HCT116 (cell line): ENCODE data around the gene OSBPL5. TPM values are rescaled to one million over a fixed set of nuclear protein-coding genes. Genes with fewer than 3 reads are reported as not detected.

ENCODE experiments used
- ATAC-seq: fragments of 200-7000 bp; cut with Tn5 transposase; 2 replicates; pipeline ENCODE4 v1.9.1; 2020; ENCODE audit warnings: mild to moderate bottlenecking, moderate library complexity
- BruUV-seq: library from RNA; stranded (reverse); fragments of 400-500 nt; replicated peaks from 2 replicates; lab custom pipeline; 2021; lab: Mats Ljungman, UMichigan
- CTCF ChIA-PET: fragments of 300-600 bp; sonication (Branson Sonifier 250); formaldehyde crosslinking; loops from one replicate; lab custom pipeline; 2021; ENCODE audit warnings: antibody characterized with exemption; lab: Charles Lee
- POLR2A ChIA-PET: fragments of 300-600, 350-600 bp; sonication (Branson Sonifier 250); formaldehyde crosslinking; loops from one replicate; lab custom pipeline; 2021; ENCODE audit warnings: antibody characterized with exemption; lab: Charles Lee
- RAD21 ChIA-PET, 2 experiments: fragments of 300-600 bp; sonication (Branson Sonifier 250); formaldehyde crosslinking; loops; one replicate each; lab custom pipeline; 2023; ENCODE audit warnings: low total read pairs in 2 of 2; ENCODE audit not compliant: uncharacterized antibody in 2 of 2, unreplicated experiment in 2 of 2, low non-redundant PET in 1 of 2; lab: Charles Lee
- DNase-seq: peaks from one replicate; pipeline ENCODE4 v3.0.0-alpha.2; 2010; ENCODE audit warnings: low read depth, low spot score
- H2AFZ ChIP-seq: fragments of 200-600 bp; shearing (Covaris generic), sonication (generic); 2 replicates; pipeline ENCODE4 v1.6.1; 2017; ENCODE audit warnings: low read depth, mixed run types, mixed read lengths, antibody characterized with exemption, low read length; ENCODE audit not compliant: poor library complexity, severe bottlenecking
- H3K27ac ChIP-seq: 2 replicates; pipeline ENCODE4 v1.5.1; 2012; ENCODE audit warnings: low read depth, low read length
- H3K27me3 ChIP-seq: fragments of 200-600 bp; sonication (generic); 2 replicates; pipeline ENCODE4 v1.6.1; 2016; ENCODE audit warnings: mixed run types, low read length, mixed read lengths; ENCODE audit not compliant: insufficient read depth
- H3K36me3 ChIP-seq, 2 experiments: fragments of 200-500 bp in 1 of 2; fragments of 200-600 bp in 1 of 2; sonication (Bioruptor generic) in 1 of 2; sonication (generic) in 1 of 2; 2 replicates each; pipeline versions ENCODE4 v1.5.1 to v1.6.1; 2014 to 2016; ENCODE audit warnings: low read length in 2 of 2, inconsistent platforms in 1 of 2, mixed read lengths in 1 of 2, mixed run types in 1 of 2; ENCODE audit not compliant: insufficient read depth in 2 of 2, control insufficient read depth in 1 of 2
- H3K4me1 ChIP-seq, 2 experiments: fragments of 200-600 bp in 1 of 2; sonication (generic) in 1 of 2; 2 replicates each; pipeline versions ENCODE4 v1.5.1 to v1.6.1; 2012 to 2017; ENCODE audit warnings: low read length in 2 of 2, inconsistent platforms in 1 of 2, mild to moderate bottlenecking in 1 of 2, mixed read lengths in 1 of 2, mixed run types in 1 of 2, moderate library complexity in 1 of 2; ENCODE audit not compliant: insufficient read depth in 2 of 2, control insufficient read depth in 1 of 2
- H3K4me2 ChIP-seq: fragments of 200-600 bp; sonication (generic); 2 replicates; pipeline ENCODE4 v1.6.1; 2017; ENCODE audit warnings: mixed run types, low read length, mixed read lengths
- H3K4me3 ChIP-seq, 2 experiments: fragments of 200-600 bp in 1 of 2; sonication (generic) in 1 of 2; replicated peaks in 1 of 2; 2 replicates each; pipeline ENCODE4 v1.5.1; 2011 to 2016; ENCODE audit warnings: low read length in 2 of 2, control low read depth in 1 of 2, low read depth in 1 of 2, mild to moderate bottlenecking in 1 of 2, mixed read lengths in 1 of 2, mixed run types in 1 of 2
- H3K79me2 ChIP-seq: fragments of 200-600 bp; sonication (generic); 2 replicates; pipeline ENCODE4 v1.6.1; 2017; ENCODE audit warnings: mild to moderate bottlenecking, mixed run types, low read length, moderate library complexity, mixed read lengths; ENCODE audit not compliant: insufficient read depth
- H3K9ac ChIP-seq: fragments of 200-600 bp; sonication (generic); 2 replicates; pipeline ENCODE4 v1.6.1; 2016; ENCODE audit warnings: low read length, mixed read lengths
- H3K9me2 ChIP-seq: fragments of 200-600 bp; sonication (generic), shearing (Covaris generic); 2 replicates; pipeline ENCODE4 v1.6.1; 2017; ENCODE audit warnings: mixed run types, mild to moderate bottlenecking, moderate library complexity; ENCODE audit not compliant: insufficient read depth
- H3K9me3 ChIP-seq, 2 experiments: fragments of 200-500 bp in 1 of 2; fragments of 200-600 bp in 1 of 2; sonication (Bioruptor generic) in 1 of 2; sonication (generic) in 1 of 2; 2 replicates each; pipeline ENCODE4 v1.6.1; 2014 to 2017; ENCODE audit warnings: low read length in 2 of 2, mixed read lengths in 2 of 2, inconsistent platforms in 1 of 2, low read depth in 1 of 2, mild to moderate bottlenecking in 1 of 2, mixed run types in 1 of 2, moderate library complexity in 1 of 2; ENCODE audit not compliant: control insufficient read depth in 1 of 2, insufficient read depth in 1 of 2
- H4K20me1 ChIP-seq: fragments of 200-600 bp; sonication (generic), shearing (Covaris generic); 2 replicates; pipeline ENCODE4 v1.6.1; 2017; ENCODE audit warnings: mixed run types, mild to moderate bottlenecking, moderate library complexity; ENCODE audit not compliant: insufficient read depth
- EGR1 ChIP-seq: IDR thresholded peaks from 2 replicates; pipeline ENCODE4 v1.6.1; 2012; ENCODE audit warnings: low read depth
- ELF1 ChIP-seq: IDR thresholded peaks from 2 replicates; pipeline ENCODE4 v1.6.1; 2012; ENCODE audit warnings: low read depth, borderline replicate concordance
- SRF ChIP-seq: IDR thresholded peaks from 2 replicates; pipeline ENCODE4 v1.6.1; 2012; ENCODE audit warnings: low read depth
- TCF7L2 ChIP-seq: IDR thresholded peaks from 2 replicates; pipeline ENCODE4 v1.7.0; 2011; ENCODE audit warnings: borderline replicate concordance, inconsistent platforms; ENCODE audit not compliant: insufficient read depth, insufficient read length; ENCODE audit errors: extremely low read depth
- YY1 ChIP-seq: IDR thresholded peaks from 2 replicates; pipeline ENCODE4 v1.6.1; 2011; ENCODE audit warnings: low read length, low read depth, moderate library complexity, mild to moderate bottlenecking; ENCODE audit not compliant: insufficient replicate concordance; ENCODE audit errors: extremely low read depth
- ZBTB33 ChIP-seq: IDR thresholded peaks from 2 replicates; pipeline ENCODE4 v1.6.1; 2011; ENCODE audit warnings: mild to moderate bottlenecking, low read length, moderate library complexity; ENCODE audit not compliant: insufficient replicate concordance; ENCODE audit errors: extremely low read depth
- intact Hi-C: fragments of 100-400 bp; cut with micrococcal nuclease; formaldehyde crosslinking; loops from 2 replicates; pipeline ENCODE4 v1.10.0; 2022
- total RNA-seq: library from RNA; stranded (reverse); gene quantifications from one replicate; pipeline ENCODE4 v1.2.1, GENCODE V29; 2021; ENCODE audit not compliant: unreplicated experiment

Gene OSBPL5
- total RNA-seq, 1 experiment from 2014 or later = 44.2 TPM

- no peak for TF ChIP-seq ZBTB33
These were observed 24.9 kb downstream of the OSBPL5 start (continued) for GRCh38 chr11:3140291-3140603.

GRCh38 chr11:3139481-3140290, 25.4 kb downstream of the OSBPL5 start:
- RAD21 ChIA-PET = no interaction called here
- H3K27me3 ChIP-seq = no peaks in the 10 kb centered on the region
- H3K4me2 ChIP-seq = no peak overlapping the region
- H3K4me3 ChIP-seq = no peak overlapping the region
- no peak for ATAC-seq
- no peaks in the 10 kb centered on the region for H3K9me3 ChIP-seq
- CTCF ChIA-PET = no interaction called here
- no peaks in the 10 kb centered on the region for H4K20me1 ChIP-seq
- 0 out of 2 replicates have a peak, but pooled peaks cover 3% of the 10 kb centered on the region for H3K79me2 ChIP-seq
- no peak for TF ChIP-seq ELF1
- TF ChIP-seq TCF7L2 = no peak
- no peak for TF ChIP-seq ZBTB33
- no peak for TF ChIP-seq YY1
- no peak for TF ChIP-seq EGR1
- no peak for TF ChIP-seq SRF
- TF ChIP-seq, all 23 proteins: peak for 0
- 0 out of 4 replicates have a peak, but pooled peaks cover 0 to 2% of the 10 kb centered on the region in 2 experiments for H3K4me1 ChIP-seq
- intact Hi-C loops = no loop called here
- no peak overlapping the region for H2AFZ ChIP-seq
- no peak for DNase-seq
- no peak overlapping the region for H3K9ac ChIP-seq
- H3K36me3 ChIP-seq = no peaks in the 10 kb centered on the region; a peak in 1 of 4 replicates
- no peaks in the 10 kb centered on the region for H3K9me2 ChIP-seq
- BruUV-seq = no TSS peak
- POLR2A ChIA-PET = no interaction called here
- H3K27ac ChIP-seq = no peak overlapping the region
